Neutrophil (primary cell): ENCODE data around the gene PIEZO1.

Experiments used
- H3K27ac ChIP-seq: fragments of 200-600 bp; sonication (generic); 2 replicates; pipeline ENCODE4 v1.5.1; 2016; ENCODE audit warnings: mild to moderate bottlenecking, moderate library complexity
- H3K27me3 ChIP-seq: fragments of 200-600 bp; sonication (generic); 2 replicates; pipeline ENCODE4 v1.6.0; 2016; ENCODE audit warnings: mild to moderate bottlenecking
- H3K36me3 ChIP-seq: fragments of 200-600 bp; sonication (generic); 2 replicates; pipeline ENCODE4 v1.5.1; 2017
- H3K4me1 ChIP-seq, 2 experiments: fragments of 200-600 bp in 1 of 2; sonication (generic) in 1 of 2; 1 replicate in 1 of 2; 2 replicates in 1 of 2; pipeline versions ENCODE4 v1.5.1 to v1.6.1; 2013 to 2016; ENCODE audit warnings: low read depth in 1 of 2, low read length in 1 of 2, mild to moderate bottlenecking in 1 of 2, moderate library complexity in 1 of 2; ENCODE audit not compliant: control insufficient read depth in 1 of 2, insufficient read depth in 1 of 2
- H3K4me3 ChIP-seq, 2 experiments: fragments of 200-600 bp in 1 of 2; sonication (generic) in 1 of 2; 1 replicate in 1 of 2; 2 replicates in 1 of 2; pipeline ENCODE4 v1.5.1; 2013 to 2016; ENCODE audit warnings: low read depth in 1 of 2, low read length in 1 of 2, mild to moderate bottlenecking in 1 of 2, moderate library complexity in 1 of 2
- H3K9me3 ChIP-seq: fragments of 200-600 bp; sonication (generic); 2 replicates; pipeline ENCODE4 v1.5.1; 2016
- CTCF ChIP-seq: fragments of 200-600 bp; sonication (generic); IDR thresholded peaks from 2 replicates; pipeline ENCODE4 v1.5.1; 2016; ENCODE audit warnings: antibody characterized with exemption

The PIEZO1 gene

GRCh38 chr16:88830258-88830657, 45.2 kb upstream of the PIEZO1 start:
- Histone ChIP-seq H3K4me3 (no peak overlapping the region), H3K27me3 (no peaks in the 10 kb centered on the region), H3K27ac (no peak overlapping the region), H3K4me1 (no peaks in the 10 kb centered on the region), H3K9me3 (no peaks in the 10 kb centered on the region), H3K36me3 (peaks cover 90% of the 10 kb centered on the region)
- no peak for TF ChIP-seq CTCF

- Histone ChIP-seq H3K9me3 (no peaks in the 10 kb centered on the region), H3K4me3 (no peak overlapping the region), H3K36me3 (peaks cover 90% of the 10 kb centered on the region), H3K27me3 (no peaks in the 10 kb centered on the region), H3K27ac (no peak overlapping the region), H3K4me1 (no peaks in the 10 kb centered on the region)
- no peak for TF ChIP-seq CTCF
These were observed 43.7 kb upstream of the PIEZO1 start for GRCh38 chr16:88828711-88829110.

GRCh38 chr16:88827727-88828126, 42.7 kb upstream of the PIEZO1 start:
- H3K4me3 ChIP-seq, result no peak overlapping the region
- H3K27ac ChIP-seq, result no peak overlapping the region
- no peaks in the 10 kb centered on the region for H3K9me3 ChIP-seq
- H3K4me1 ChIP-seq, result no peaks in the 10 kb centered on the region
- H3K36me3 ChIP-seq, result peaks cover 96% of the 10 kb centered on the region
- no peaks in the 10 kb centered on the region for H3K27me3 ChIP-seq
- TF ChIP-seq CTCF, result no peak

GRCh38 chr16:88826070-88826840, 41.2 kb upstream of the PIEZO1 start:
- H3K36me3 ChIP-seq, result peaks cover 99% of the 10 kb centered on the region

GRCh38 chr16:88825146-88825545, 40.1 kb upstream of the PIEZO1 start:
- Histone ChIP-seq H3K36me3 (peaks cover 100% of the 10 kb centered on the region), H3K9me3 (no peaks in the 10 kb centered on the region), H3K27me3 (no peaks in the 10 kb centered on the region), H3K4me3 (no peak overlapping the region), H3K27ac (no peak overlapping the region), H3K4me1 (no peaks in the 10 kb centered on the region)
- no peak for TF ChIP-seq CTCF

More at GRCh38 chr16:88826070-88826840, 41.2 kb upstream of the PIEZO1 start:
- Histone ChIP-seq H3K9me3 (no peaks in the 10 kb centered on the region), H3K27me3 (no peaks in the 10 kb centered on the region), H3K4me3 (no peak overlapping the region), H3K27ac (no peak overlapping the region), H3K4me1 (no peaks in the 10 kb centered on the region)
- no peak for TF ChIP-seq CTCF
